OCI-LY1 (cell line): Measurements from ENCODE around the gene RBM25.

Source experiments
- EZH2 ChIP-seq: fragments of 200-600 bp; sonication (generic), shearing (Covaris generic); IDR thresholded peaks from 2 replicates; pipeline ENCODE4 v1.8.0; 2017; ENCODE audit warnings: borderline replicate concordance, mixed run types, mild to moderate bottlenecking, antibody characterized with exemption, low read length, moderate library complexity, mixed read lengths
- TF ChIP-seq, protein P1 (sequence below): fragments of 200-600 bp; sonication (generic), shearing (Covaris generic); IDR thresholded peaks from 2 replicates; pipeline ENCODE4 v1.5.1; 2017; ENCODE audit warnings: mild to moderate bottlenecking, antibody characterized with exemption, low read length, moderate library complexity, mixed read lengths

GRCh38 chr14:73026243-73026844 lies 32.0 kb upstream of the RBM25 start:
- TF ChIP-seq, protein P1, sequence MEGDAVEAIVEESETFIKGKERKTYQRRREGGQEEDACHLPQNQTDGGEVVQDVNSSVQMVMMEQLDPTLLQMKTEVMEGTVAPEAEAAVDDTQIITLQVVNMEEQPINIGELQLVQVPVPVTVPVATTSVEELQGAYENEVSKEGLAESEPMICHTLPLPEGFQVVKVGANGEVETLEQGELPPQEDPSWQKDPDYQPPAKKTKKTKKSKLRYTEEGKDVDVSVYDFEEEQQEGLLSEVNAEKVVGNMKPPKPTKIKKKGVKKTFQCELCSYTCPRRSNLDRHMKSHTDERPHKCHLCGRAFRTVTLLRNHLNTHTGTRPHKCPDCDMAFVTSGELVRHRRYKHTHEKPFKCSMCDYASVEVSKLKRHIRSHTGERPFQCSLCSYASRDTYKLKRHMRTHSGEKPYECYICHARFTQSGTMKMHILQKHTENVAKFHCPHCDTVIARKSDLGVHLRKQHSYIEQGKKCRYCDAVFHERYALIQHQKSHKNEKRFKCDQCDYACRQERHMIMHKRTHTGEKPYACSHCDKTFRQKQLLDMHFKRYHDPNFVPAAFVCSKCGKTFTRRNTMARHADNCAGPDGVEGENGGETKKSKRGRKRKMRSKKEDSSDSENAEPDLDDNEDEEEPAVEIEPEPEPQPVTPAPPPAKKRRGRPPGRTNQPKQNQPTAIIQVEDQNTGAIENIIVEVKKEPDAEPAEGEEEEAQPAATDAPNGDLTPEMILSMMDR, result no peak
- TF ChIP-seq EZH2, result no peak
